ENCODE results near the gene TEDDM1. TPM values are rescaled to one million over a fixed set of nuclear protein-coding genes. Genes with fewer than 3 reads are reported as not detected.

TEDDM1 gene
- total RNA-seq, 1 experiment from 2014 or later, result not detected

DNA sequence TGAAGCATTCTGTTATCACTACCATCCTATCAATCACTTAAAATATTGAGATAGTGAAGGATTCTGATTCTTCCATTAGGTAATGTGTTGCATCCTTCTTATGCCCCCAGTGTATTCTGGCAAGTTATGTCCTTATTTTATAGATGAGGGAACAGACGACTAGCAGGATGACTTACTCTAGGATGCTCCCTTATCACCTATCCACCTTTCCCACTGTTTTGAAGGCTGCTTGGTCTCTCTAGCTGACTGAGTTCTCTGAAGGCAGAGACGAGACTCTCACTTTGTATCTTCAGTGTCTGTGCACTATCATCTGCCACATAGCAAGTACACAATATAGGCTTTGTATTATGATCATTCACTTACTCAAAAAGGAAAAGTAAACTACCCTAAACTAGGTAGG lies 12.9 kb downstream of the TEDDM1 start:
- no peak for DNase-seq (ENCODE audit: low spot score)
- CTCF ChIA-PET, result interaction anchor here (1.0 kb wide), 1 partner anchor 302 kb away, joined by 4 read pairs; no protein-coding TSS in a partner anchor
- peaks cover 82% of the 10 kb centered on the region for H3K36me3 Mint-ChIP-seq
- H3K4me3 Mint-ChIP-seq, result no peak overlapping the region
- H3K4me1 Mint-ChIP-seq, result peaks cover 20% of the 10 kb centered on the region
- ATAC-seq, result no peak
- POLR2A ChIA-PET, result interaction anchor here (1.0 kb wide), 1 partner anchor 244 kb away, joined by 3 read pairs; no protein-coding TSS in a partner anchor
- no peaks in the 10 kb centered on the region for H3K9me3 Mint-ChIP-seq
- no peaks in the 10 kb centered on the region for H3K27me3 Mint-ChIP-seq (ENCODE audit: low read depth)
- no peak overlapping the region; the same call in 1 of the 2 replicates for H3K27ac Mint-ChIP-seq
- no peak for TF ChIP-seq FOXJ3 (CRISPR knock-in tag; IDR thresholded peaks at IDR 0.05; ENCODE audit: borderline replicate concordance)
- no peak for TF ChIP-seq TP53 (CRISPR knock-in tag; IDR thresholded peaks at IDR 0.05)
- TF ChIP-seq, protein P1, sequence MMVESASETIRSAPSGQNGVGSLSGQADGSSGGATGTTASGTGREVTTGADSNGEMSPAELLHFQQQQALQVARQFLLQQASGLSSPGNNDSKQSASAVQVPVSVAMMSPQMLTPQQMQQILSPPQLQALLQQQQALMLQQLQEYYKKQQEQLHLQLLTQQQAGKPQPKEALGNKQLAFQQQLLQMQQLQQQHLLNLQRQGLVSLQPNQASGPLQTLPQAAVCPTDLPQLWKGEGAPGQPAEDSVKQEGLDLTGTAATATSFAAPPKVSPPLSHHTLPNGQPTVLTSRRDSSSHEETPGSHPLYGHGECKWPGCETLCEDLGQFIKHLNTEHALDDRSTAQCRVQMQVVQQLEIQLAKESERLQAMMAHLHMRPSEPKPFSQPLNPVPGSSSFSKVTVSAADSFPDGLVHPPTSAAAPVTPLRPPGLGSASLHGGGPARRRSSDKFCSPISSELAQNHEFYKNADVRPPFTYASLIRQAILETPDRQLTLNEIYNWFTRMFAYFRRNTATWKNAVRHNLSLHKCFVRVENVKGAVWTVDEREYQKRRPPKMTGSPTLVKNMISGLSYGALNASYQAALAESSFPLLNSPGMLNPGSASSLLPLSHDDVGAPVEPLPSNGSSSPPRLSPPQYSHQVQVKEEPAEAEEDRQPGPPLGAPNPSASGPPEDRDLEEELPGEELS (CRISPR knock-in tag; IDR thresholded peaks at IDR 0.05), result no peak
- TF ChIP-seq, protein P2, sequence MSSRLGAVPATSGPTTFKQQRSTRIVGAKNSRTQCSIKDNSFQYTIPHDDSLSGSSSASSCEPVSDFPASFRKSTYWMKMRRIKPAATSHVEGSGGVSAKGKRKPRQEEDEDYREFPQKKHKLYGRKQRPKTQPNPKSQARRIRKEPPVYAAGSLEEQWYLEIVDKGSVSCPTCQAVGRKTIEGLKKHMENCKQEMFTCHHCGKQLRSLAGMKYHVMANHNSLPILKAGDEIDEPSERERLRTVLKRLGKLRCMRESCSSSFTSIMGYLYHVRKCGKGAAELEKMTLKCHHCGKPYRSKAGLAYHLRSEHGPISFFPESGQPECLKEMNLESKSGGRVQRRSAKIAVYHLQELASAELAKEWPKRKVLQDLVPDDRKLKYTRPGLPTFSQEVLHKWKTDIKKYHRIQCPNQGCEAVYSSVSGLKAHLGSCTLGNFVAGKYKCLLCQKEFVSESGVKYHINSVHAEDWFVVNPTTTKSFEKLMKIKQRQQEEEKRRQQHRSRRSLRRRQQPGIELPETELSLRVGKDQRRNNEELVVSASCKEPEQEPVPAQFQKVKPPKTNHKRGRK (CRISPR knock-in tag; IDR thresholded peaks at IDR 0.05; ENCODE audit: borderline replicate concordance), result no peak
- TF ChIP-seq, protein P3, sequence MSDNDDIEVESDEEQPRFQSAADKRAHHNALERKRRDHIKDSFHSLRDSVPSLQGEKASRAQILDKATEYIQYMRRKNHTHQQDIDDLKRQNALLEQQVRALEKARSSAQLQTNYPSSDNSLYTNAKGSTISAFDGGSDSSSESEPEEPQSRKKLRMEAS (CRISPR knock-in tag; IDR thresholded peaks at IDR 0.05), result no peak
- TF ChIP-seq NFATC4 (CRISPR knock-in tag; IDR thresholded peaks at IDR 0.05), result no peak
- TF ChIP-seq, protein P4, sequence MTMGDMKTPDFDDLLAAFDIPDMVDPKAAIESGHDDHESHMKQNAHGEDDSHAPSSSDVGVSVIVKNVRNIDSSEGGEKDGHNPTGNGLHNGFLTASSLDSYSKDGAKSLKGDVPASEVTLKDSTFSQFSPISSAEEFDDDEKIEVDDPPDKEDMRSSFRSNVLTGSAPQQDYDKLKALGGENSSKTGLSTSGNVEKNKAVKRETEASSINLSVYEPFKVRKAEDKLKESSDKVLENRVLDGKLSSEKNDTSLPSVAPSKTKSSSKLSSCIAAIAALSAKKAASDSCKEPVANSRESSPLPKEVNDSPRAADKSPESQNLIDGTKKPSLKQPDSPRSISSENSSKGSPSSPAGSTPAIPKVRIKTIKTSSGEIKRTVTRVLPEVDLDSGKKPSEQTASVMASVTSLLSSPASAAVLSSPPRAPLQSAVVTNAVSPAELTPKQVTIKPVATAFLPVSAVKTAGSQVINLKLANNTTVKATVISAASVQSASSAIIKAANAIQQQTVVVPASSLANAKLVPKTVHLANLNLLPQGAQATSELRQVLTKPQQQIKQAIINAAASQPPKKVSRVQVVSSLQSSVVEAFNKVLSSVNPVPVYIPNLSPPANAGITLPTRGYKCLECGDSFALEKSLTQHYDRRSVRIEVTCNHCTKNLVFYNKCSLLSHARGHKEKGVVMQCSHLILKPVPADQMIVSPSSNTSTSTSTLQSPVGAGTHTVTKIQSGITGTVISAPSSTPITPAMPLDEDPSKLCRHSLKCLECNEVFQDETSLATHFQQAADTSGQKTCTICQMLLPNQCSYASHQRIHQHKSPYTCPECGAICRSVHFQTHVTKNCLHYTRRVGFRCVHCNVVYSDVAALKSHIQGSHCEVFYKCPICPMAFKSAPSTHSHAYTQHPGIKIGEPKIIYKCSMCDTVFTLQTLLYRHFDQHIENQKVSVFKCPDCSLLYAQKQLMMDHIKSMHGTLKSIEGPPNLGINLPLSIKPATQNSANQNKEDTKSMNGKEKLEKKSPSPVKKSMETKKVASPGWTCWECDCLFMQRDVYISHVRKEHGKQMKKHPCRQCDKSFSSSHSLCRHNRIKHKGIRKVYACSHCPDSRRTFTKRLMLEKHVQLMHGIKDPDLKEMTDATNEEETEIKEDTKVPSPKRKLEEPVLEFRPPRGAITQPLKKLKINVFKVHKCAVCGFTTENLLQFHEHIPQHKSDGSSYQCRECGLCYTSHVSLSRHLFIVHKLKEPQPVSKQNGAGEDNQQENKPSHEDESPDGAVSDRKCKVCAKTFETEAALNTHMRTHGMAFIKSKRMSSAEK (CRISPR knock-in tag; IDR thresholded peaks at IDR 0.05; ENCODE audit: borderline replicate concordance), result no peak
- TF ChIP-seq, protein P5, sequence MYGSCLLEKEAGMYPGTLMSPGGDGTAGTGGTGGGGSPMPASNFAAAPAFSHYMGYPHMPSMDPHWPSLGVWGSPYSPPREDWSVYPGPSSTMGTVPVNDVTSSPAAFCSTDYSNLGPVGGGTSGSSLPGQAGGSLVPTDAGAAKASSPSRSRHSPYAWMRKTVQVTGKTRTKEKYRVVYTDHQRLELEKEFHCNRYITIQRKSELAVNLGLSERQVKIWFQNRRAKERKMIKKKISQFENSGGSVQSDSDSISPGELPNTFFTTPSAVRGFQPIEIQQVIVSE (CRISPR knock-in tag; IDR thresholded peaks at IDR 0.05; ENCODE audit: borderline replicate concordance), result no peak
- TF ChIP-seq, protein P6, sequence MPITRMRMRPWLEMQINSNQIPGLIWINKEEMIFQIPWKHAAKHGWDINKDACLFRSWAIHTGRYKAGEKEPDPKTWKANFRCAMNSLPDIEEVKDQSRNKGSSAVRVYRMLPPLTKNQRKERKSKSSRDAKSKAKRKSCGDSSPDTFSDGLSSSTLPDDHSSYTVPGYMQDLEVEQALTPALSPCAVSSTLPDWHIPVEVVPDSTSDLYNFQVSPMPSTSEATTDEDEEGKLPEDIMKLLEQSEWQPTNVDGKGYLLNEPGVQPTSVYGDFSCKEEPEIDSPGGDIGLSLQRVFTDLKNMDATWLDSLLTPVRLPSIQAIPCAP (CRISPR knock-in tag; IDR thresholded peaks at IDR 0.05), result no peak
- TF ChIP-seq, protein P7, sequence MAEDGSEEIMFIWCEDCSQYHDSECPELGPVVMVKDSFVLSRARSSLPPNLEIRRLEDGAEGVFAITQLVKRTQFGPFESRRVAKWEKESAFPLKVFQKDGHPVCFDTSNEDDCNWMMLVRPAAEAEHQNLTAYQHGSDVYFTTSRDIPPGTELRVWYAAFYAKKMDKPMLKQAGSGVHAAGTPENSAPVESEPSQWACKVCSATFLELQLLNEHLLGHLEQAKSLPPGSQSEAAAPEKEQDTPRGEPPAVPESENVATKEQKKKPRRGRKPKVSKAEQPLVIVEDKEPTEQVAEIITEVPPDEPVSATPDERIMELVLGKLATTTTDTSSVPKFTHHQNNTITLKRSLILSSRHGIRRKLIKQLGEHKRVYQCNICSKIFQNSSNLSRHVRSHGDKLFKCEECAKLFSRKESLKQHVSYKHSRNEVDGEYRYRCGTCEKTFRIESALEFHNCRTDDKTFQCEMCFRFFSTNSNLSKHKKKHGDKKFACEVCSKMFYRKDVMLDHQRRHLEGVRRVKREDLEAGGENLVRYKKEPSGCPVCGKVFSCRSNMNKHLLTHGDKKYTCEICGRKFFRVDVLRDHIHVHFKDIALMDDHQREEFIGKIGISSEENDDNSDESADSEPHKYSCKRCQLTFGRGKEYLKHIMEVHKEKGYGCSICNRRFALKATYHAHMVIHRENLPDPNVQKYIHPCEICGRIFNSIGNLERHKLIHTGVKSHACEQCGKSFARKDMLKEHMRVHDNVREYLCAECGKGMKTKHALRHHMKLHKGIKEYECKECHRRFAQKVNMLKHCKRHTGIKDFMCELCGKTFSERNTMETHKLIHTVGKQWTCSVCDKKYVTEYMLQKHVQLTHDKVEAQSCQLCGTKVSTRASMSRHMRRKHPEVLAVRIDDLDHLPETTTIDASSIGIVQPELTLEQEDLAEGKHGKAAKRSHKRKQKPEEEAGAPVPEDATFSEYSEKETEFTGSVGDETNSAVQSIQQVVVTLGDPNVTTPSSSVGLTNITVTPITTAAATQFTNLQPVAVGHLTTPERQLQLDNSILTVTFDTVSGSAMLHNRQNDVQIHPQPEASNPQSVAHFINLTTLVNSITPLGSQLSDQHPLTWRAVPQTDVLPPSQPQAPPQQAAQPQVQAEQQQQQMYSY (CRISPR knock-in tag; IDR thresholded peaks at IDR 0.05), result no peak
- TF ChIP-seq SMAD4 (CRISPR knock-in tag; IDR thresholded peaks at IDR 0.05), result no peak
- TF ChIP-seq SP1 (CRISPR knock-in tag; conservative IDR thresholded peaks at IDR 0.05), result no peak
- TF ChIP-seq, protein P8, sequence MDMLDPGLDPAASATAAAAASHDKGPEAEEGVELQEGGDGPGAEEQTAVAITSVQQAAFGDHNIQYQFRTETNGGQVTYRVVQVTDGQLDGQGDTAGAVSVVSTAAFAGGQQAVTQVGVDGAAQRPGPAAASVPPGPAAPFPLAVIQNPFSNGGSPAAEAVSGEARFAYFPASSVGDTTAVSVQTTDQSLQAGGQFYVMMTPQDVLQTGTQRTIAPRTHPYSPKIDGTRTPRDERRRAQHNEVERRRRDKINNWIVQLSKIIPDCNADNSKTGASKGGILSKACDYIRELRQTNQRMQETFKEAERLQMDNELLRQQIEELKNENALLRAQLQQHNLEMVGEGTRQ (CRISPR knock-in tag; IDR thresholded peaks at IDR 0.05), result no peak
- no peak for TF ChIP-seq GABPB1 (CRISPR knock-in tag; IDR thresholded peaks at IDR 0.05)
- TF ChIP-seq, protein P9, sequence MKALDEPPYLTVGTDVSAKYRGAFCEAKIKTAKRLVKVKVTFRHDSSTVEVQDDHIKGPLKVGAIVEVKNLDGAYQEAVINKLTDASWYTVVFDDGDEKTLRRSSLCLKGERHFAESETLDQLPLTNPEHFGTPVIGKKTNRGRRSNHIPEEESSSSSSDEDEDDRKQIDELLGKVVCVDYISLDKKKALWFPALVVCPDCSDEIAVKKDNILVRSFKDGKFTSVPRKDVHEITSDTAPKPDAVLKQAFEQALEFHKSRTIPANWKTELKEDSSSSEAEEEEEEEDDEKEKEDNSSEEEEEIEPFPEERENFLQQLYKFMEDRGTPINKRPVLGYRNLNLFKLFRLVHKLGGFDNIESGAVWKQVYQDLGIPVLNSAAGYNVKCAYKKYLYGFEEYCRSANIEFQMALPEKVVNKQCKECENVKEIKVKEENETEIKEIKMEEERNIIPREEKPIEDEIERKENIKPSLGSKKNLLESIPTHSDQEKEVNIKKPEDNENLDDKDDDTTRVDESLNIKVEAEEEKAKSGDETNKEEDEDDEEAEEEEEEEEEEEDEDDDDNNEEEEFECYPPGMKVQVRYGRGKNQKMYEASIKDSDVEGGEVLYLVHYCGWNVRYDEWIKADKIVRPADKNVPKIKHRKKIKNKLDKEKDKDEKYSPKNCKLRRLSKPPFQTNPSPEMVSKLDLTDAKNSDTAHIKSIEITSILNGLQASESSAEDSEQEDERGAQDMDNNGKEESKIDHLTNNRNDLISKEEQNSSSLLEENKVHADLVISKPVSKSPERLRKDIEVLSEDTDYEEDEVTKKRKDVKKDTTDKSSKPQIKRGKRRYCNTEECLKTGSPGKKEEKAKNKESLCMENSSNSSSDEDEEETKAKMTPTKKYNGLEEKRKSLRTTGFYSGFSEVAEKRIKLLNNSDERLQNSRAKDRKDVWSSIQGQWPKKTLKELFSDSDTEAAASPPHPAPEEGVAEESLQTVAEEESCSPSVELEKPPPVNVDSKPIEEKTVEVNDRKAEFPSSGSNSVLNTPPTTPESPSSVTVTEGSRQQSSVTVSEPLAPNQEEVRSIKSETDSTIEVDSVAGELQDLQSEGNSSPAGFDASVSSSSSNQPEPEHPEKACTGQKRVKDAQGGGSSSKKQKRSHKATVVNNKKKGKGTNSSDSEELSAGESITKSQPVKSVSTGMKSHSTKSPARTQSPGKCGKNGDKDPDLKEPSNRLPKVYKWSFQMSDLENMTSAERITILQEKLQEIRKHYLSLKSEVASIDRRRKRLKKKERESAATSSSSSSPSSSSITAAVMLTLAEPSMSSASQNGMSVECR (CRISPR knock-in tag; IDR thresholded peaks at IDR 0.05; ENCODE audit: borderline replicate concordance), result no peak
- no peak for TF ChIP-seq OVOL2 (CRISPR knock-in tag; IDR thresholded peaks at IDR 0.05; ENCODE audit: borderline replicate concordance)
- TF ChIP-seq NFE2L1 (CRISPR knock-in tag; IDR thresholded peaks at IDR 0.05), result no peak
- no peak for TF ChIP-seq ZNF416 (CRISPR knock-in tag; IDR thresholded peaks at IDR 0.05)
- no peak for TF ChIP-seq CREB1 (CRISPR knock-in tag; IDR thresholded peaks at IDR 0.05)

Measured in WTC11 (cell line).